ENCODE data around the gene HIVEP3.
"Not testable (repeated sequence)": the region's sequence is repeated elsewhere in the genome, so short reads cannot be mapped to it uniquely, and the experiment has no call there.

HIVEP3 gene

GRCh38 chr1:41918450-41919043, at the start of gene HIVEP3:
Gene HIVEP3 (minus strand): TSS chr1:41918922.
- peak; percentile 79 for DNase-seq

DNA sequence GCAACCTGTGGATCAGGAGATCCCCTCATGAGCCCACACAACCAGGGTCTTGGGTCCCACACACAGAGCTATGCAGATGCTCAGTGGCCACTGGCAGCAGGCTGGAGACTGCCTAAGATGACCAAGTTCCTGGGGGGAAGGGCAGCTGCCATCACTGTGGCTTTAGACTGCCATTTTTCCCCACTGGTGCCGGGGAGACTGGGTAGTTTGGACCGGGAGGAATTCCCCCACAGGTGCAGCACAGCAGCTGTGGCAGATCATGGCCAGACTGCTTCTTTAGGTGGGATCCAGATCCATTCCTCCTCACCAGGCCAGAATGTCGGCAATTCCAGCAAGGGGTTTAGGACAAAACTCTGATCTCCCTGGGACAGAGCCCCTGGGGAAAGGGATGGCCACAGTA, 45.7 kb upstream of the HIVEP3 start:
- DNase-seq = no peak

GRCh38 chr1:41963636-41964035, 44.9 kb upstream of the HIVEP3 start:
- DNase-seq = no peak

- DNase-seq = no peak
Measured at GRCh38 chr1:41958015-41958673, 39.4 kb upstream of the HIVEP3 start.

- DNase-seq = no peak
Measured at GRCh38 chr1:41957568-41957967, 38.8 kb upstream of the HIVEP3 start.

- DNase-seq = no peak
Measured at GRCh38 chr1:41955461-41956159, 36.9 kb upstream of the HIVEP3 start.

DNA sequence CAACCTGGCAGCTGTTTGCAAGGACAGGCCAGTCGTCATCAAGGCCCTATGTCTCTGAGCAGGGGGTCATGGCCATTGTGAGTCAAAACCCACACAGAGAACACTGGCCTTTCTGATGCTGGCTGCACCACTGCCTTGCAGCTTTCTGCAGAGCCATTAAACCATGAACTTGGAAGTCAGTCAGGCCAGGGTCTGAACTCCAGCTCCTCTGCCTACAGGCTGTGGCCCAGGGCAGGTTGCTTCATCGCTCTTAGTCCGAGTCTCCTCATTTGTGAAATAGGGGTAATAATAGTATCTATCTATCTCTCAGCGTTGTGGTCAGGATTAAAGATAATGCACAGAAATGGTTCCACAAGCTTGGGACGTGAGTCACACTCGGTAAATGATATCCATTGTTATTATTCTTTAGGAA, 35.8 kb upstream of the HIVEP3 start:
- DNase-seq = no peak

DNA sequence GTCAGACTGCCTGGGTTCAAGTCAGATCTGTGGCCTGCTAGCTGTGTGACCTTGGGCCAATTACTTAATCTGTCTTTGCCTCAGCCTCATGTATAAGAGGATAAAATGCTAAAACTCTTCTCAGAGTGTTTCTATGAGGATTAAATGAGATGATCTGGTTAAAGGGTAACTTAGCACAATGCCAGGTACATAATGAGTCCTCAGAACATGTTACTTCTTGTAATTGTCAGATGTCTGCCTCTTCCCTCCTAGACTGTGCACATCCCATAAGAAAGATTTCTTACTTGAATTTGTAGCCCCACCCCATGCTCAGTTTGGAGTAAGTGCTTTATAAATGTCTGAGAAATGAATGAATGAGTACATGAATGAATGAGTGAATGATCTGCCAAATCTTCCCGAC, 34.6 kb upstream of the HIVEP3 start:
- no peak for DNase-seq

DNA sequence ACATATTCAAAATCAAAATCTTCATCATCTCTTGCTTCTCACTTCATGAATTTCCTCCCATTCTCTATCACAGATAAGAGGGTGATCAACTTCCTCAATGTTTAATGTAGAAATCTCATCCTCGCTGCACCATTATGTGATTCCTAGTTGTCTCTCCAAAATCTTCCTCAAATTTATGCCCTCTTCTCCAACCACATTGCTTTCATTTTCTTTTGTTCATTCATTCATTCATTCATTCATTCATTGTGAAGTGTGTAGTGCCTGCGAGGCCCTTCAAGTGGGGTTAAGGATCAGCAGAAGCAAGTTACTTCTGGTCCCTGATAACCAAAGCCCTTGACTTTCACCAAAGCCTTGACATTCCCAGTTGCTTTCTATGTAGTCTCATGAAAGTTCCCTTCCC, 33.5 kb upstream of the HIVEP3 start:
- no peak for DNase-seq

DNA sequence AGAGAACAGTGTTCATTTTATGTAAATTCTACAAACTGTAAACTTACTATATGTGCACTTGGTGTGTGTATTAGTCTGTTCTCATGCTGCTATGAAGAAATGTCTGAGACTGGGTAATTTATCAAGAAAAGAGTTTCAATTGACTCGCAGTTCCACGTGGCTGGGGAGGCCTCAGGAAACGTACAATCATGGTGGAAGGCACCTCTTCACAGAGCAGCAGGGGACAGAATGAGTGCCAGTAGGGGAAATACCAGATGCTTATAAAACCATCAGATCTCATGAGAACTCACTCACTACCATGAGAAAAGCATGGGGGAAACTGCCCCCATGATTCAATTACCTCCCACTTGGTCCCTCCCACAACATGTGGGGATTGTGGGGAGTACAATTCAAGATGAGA, 32.8 kb upstream of the HIVEP3 start:
- not testable (repeated sequence) for DNase-seq

DNA sequence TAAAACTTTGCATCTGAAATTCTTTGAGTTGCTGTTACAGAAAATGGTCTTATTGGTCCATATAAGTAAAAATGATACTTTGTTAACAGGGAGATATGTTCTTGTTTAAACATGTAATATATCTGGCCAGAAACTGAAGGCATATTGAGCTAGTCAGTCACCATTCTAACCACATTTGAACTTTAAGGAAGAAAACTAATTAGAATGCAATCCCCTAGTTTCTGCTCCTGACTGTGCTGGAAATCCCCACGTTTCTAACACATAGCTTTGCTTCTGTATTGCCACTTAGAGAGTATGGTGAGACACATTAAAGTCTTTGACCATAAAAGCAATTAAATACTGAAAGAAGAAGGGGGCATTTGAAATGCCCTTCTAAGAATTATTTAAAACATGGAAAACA, 32.1 kb upstream of the HIVEP3 start:
- no peak for DNase-seq

DNA sequence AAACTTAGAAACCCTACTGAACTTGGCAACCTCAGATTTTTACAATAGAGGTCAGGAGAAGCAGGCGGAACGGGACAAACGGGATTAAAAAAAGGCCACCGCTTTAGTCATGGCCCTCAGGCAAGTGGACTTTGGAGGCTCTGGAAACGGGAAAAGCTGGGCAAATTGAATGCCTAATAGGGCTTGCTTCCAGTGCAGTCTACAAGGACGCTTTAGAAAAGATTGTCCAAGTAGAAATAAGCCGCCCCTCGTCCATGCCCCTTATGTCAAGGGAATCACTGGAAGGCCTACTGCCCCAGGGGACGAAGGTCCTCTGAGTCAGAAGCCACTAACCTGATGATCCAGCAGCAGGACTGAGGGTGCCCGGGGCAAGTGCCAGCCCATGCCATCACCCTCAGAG, 27.2 kb upstream of the HIVEP3 start:
- not testable (repeated sequence) for DNase-seq

- no peak for DNase-seq
Measured at GRCh38 chr1:41943717-41944116, 25.0 kb upstream of the HIVEP3 start.

DNA sequence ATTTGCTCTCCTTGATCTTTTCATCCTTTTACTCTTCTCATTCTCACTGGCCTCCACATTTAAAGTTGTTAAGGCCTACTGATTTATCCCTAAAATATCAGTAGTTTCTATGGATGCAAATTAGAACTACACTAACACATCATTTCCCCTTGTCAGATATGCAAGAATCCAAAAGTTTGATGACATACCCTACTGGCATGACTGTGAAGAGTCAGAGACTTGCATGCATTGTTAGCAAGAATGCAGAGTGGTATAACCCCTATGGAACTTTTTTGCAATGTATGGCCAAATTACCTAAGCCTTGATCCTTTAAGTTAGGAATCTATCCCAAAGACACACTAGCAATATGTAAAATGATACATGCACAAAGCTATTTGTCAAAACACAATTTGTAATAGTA, 23.6 kb upstream of the HIVEP3 start:
- DNase-seq = no peak

GRCh38 chr1:41941381-41941780, 22.7 kb upstream of the HIVEP3 start:
- DNase-seq = no peak

- DNase-seq = no peak
Measured at GRCh38 chr1:41939194-41939593, 20.5 kb upstream of the HIVEP3 start.

- DNase-seq = peak; percentile 83
Measured at GRCh38 chr1:41936107-41936506, 17.4 kb upstream of the HIVEP3 start.

DNA sequence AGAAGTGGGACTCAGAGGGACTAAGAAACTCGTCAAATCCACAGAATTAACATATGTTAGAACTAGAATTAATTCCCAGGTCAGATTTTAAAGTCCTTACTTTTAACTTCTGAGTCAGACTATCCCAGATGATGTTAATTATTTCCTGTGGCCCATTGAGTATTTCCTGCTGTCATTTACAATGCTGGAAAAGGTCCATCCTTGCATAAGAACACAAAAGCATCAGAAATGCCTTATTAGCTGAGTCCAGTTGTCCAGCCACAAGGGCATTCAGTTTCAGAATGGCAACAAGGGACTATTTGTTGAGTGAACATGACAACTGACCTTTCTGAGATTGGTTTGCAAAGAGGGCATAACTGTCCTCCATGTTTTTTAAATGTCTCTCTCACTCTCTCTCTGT, 16.5 kb upstream of the HIVEP3 start:
- DNase-seq = no peak

- DNase-seq = no peak
Measured at GRCh38 chr1:41933106-41933505, 14.4 kb upstream of the HIVEP3 start.

DNA sequence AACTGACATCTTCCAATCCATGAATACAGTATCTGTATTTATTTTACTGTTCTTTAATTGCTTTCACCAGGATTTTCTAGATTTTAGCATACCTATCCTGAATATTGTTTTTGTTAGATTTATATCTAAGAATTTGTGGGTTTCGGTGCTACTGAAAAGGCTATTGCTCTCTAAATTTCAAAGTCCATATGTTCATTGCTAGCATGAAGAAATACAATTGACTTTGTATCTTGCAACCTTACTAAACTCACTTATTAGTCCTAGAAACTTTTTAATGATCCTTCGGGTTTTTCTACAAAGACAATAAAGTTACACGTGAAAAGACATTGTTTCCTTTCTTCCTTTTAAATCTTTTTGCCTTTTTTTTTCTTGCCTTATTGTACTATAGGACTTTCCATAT, 12.9 kb upstream of the HIVEP3 start:
- no peak for DNase-seq

DNA sequence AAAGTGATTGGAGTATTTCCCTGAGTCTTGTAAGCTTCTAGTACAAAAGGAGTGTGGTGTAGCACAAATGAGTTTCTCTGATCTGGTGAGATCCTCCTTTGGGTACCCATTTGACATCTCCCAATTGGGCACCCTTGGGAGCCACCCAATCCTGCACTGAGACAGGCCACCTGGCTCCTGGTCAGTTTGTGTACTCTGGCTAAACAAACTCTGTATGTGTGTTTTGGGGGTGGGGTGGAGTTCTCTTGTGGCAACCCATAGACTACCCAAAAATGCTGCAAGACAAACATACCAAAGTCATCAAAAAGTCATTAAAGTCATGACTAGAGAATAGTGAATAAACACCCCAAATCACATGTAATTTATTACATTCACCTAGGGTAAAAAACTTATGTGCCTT, 8.4 kb upstream of the HIVEP3 start:
- DNase-seq = no peak

DNA sequence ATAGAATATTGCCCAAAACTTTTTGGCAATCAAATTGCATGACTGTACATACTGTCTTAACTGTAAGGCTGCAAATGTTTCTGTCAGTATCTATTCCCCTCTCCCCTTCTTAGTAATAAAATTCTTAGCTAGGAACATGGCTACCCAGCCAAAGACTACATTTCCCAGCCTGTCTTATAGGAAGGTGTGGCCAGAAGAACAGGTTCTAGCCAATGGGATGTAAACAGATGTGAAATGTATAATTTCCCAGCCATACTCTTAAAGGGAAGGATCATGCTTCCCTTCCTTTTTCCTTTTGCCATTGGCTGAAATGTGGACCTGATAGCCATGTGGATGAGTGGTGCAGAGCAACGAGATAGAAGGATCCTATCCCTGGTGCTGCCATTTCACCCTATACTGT, 7.0 kb upstream of the HIVEP3 start:
- no peak for DNase-seq

GRCh38 chr1:41924911-41925310, 6.2 kb upstream of the HIVEP3 start:
- DNase-seq = no peak

DNA sequence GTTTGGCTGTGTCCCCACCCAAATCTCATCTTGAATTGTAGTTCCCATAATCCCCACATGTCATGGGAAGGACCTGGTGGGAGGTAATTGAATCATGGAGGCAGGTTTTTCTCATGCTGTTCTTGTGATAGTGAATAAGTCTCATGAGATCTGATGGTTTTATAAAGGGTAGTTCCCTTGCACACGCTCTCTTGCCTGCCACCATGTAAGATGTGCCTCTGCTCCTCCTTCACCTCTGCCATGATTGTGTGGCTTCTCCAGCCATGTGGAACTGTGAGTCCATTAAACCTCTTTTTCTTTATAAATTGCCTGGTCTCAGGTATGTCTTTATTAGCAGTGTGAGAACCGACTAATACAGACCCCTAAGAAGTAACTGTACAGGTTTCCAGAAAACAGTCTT, 2.5 kb upstream of the HIVEP3 start:
- DNase-seq = not testable (repeated sequence)

- DNase-seq = no peak
Measured at GRCh38 chr1:41920658-41921057, 1.9 kb upstream of the HIVEP3 start.
